Rectal smooth muscle tissue (tissue), 1 donor: ENCODE results near the gene DNAJC25.
A peak's percentile ranks its signal among the peaks of the same experiment; 100 is the strongest.

ENCODE experiments used
- H3K27ac ChIP-seq: one replicate; pipeline ENCODE4 v1.7.0; 2013; ENCODE audit warnings: low read depth, low read length, inconsistent platforms
- H3K27me3 ChIP-seq: one replicate; pipeline ENCODE4 v1.7.0; 2013; ENCODE audit warnings: low read length; ENCODE audit not compliant: control insufficient read depth, insufficient read depth
- H3K36me3 ChIP-seq: one replicate; pipeline ENCODE4 v1.7.0; 2013; ENCODE audit warnings: low read length; ENCODE audit not compliant: control insufficient read depth, insufficient read depth
- H3K4me1 ChIP-seq: one replicate; pipeline ENCODE4 v1.7.0; 2013; ENCODE audit warnings: low read length; ENCODE audit not compliant: control insufficient read depth, insufficient read depth
- H3K4me3 ChIP-seq: one replicate; pipeline ENCODE4 v1.7.0; 2013; ENCODE audit warnings: low read length
- H3K9ac ChIP-seq: one replicate; pipeline ENCODE4 v1.7.0; 2013; ENCODE audit warnings: low read length

DNAJC25 gene

GRCh38 chr9:111631214-111631971 is at the start of gene DNAJC25:
TSS of gene DNAJC25 (plus strand) at chr9:111631334. CDS start at chr9:111631408, 74 bp downstream.
- H3K27ac ChIP-seq, result peak within 1 kb of the TSS; percentile 75
- no peaks in the 10 kb centered on the region for H3K27me3 ChIP-seq
- no peaks in the 10 kb centered on the region for H3K36me3 ChIP-seq
- H3K9ac ChIP-seq, result peak within 1 kb of the TSS; percentile 82
- no peaks in the 10 kb centered on the region for H3K4me1 ChIP-seq
- H3K4me3 ChIP-seq, result peak within 1 kb of the TSS; percentile 81

GRCh38 chr9:111582888-111583287 is 48.2 kb upstream of the DNAJC25 start:
- H3K27ac ChIP-seq, result no peak overlapping the region
- no peaks in the 10 kb centered on the region for H3K27me3 ChIP-seq
- H3K4me1 ChIP-seq, result no peaks in the 10 kb centered on the region
- H3K9ac ChIP-seq, result no peak overlapping the region
- H3K36me3 ChIP-seq, result peaks cover 29% of the 10 kb centered on the region
- no peak overlapping the region for H3K4me3 ChIP-seq

GRCh38 chr9:111586378-111586777 is 44.8 kb upstream of the DNAJC25 start:
- peaks cover 20% of the 10 kb centered on the region for H3K36me3 ChIP-seq
- H3K4me3 ChIP-seq, result no peak overlapping the region
- no peak overlapping the region for H3K27ac ChIP-seq
- H3K4me1 ChIP-seq, result no peaks in the 10 kb centered on the region
- H3K27me3 ChIP-seq, result no peaks in the 10 kb centered on the region
- H3K9ac ChIP-seq, result no peak overlapping the region

DNA sequence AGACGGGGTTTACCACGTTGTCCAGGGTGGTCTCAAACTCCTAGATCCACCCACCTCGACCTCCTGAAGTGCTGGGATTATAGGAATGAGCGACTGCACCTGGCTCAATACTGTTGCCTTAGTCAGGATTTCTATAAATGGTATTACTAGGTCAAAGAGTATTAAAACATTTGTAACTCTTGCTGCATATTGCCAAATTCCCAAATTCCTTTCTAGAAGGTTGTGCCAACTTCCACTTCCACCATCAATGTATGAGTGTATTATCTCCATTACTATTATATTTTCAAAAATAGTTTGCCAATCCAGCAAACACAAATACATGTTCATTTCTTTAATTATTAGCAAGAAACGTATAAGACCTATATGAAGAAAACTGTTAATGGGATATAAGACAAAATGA is 42.3 kb upstream of the DNAJC25 start:
- Histone ChIP-seq H3K27ac (no peak overlapping the region), H3K4me1 (no peaks in the 10 kb centered on the region), H3K4me3 (no peak overlapping the region), H3K27me3 (no peaks in the 10 kb centered on the region), H3K36me3 (peaks cover 8% of the 10 kb centered on the region), H3K9ac (no peak overlapping the region)

- Histone ChIP-seq H3K27me3 (no peaks in the 10 kb centered on the region), H3K36me3 (peaks cover 3% of the 10 kb centered on the region), H3K9ac (peak overlapping the region; percentile 57), H3K4me3 (peak overlapping the region; percentile 83), H3K27ac (peak overlapping the region; percentile 66), H3K4me1 (no peaks in the 10 kb centered on the region)
These were observed 33.0 kb upstream of the DNAJC25 start for GRCh38 chr9:111597852-111598732.

GRCh38 chr9:111598733-111599091 is 32.4 kb upstream of the DNAJC25 start:
- peak overlapping the region; percentile 77 for H3K27ac ChIP-seq
- H3K9ac ChIP-seq, result no peak overlapping the region
- H3K4me1 ChIP-seq, result no peaks in the 10 kb centered on the region
- H3K36me3 ChIP-seq, result peaks cover 3% of the 10 kb centered on the region
- peak overlapping the region; percentile 83 for H3K4me3 ChIP-seq
- no peaks in the 10 kb centered on the region for H3K27me3 ChIP-seq

DNA sequence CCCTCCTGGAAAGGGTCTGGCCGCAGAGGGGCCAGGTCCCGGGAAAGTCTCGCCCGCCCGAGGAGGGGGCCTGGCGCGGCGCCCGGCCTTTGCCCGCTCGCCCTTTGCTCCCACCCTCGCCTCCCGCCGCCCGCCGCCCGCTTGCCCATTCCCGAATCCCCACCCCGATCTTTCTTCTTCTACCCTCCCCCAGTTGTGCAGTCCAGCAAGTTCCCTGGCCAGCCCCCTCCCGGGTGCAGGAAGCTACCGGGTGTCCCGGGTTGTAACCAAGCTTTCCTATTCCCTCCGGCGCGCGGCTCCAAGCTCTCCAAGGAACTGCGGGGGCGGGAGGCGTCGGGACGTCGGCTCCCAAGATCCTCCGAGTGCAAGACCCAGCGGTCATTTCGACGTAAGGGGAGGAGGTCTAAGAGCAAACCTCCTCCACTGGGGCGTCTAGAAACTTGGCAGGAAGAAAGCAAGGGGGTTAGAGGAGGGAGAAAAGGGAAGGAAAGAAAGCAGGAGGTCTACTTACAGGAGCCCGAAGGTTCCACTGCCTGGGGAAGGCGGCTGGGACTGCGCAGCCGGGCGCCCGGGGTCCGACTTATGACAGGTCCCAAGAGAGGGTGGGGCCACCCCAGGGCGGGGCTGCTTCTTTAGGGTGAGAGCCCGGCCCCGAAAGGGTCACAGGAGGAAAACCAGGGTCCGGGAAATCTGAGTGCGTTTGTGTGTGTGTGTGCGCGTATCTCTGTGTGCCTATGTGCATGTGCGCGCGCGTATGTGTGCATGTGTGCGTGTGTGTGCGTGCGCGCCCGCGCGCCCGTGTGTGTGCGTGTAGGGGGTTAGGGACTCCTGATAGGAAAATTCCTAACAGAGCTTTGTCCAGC is 31.8 kb upstream of the DNAJC25 start, which contains the start of gene PTGR1:
Gene PTGR1, minus strand, starts transcription at position 556 of the 863 bp plus-strand sequence. CDS start 2,225 bp downstream, outside the sequence.
- peak within 1 kb of the TSS; percentile 17 for H3K9ac ChIP-seq
- no peaks in the 10 kb centered on the region for H3K27me3 ChIP-seq
- H3K36me3 ChIP-seq, result peaks cover 3% of the 10 kb centered on the region
- peak within 1 kb of the TSS; percentile 77 for H3K27ac ChIP-seq
- H3K4me3 ChIP-seq, result peak within 1 kb of the TSS; percentile 83
- no peaks in the 10 kb centered on the region for H3K4me1 ChIP-seq

DNA sequence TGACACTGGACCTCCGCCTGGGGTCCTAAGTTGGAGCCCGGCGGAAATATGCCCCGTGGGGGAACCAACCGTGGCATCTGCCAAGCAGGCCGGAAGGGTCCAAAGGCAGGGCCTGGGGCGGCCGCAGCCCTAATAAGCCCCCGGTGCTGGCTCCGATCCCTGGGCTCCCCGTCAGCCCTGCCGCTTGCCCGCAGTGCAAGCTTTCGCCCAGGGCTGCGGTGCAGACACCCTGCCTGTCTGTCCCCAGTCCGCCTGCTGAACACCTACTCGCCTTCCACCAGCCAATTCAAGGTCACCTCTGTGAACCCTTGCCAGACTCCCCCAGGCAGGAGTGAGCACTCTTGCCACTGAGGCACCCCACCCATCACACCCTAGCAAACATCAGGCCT is 31.2 kb upstream of the DNAJC25 start:
- Histone ChIP-seq H3K27me3 (no peaks in the 10 kb centered on the region), H3K9ac (peak overlapping the region; percentile 17), H3K27ac (peak overlapping the region; percentile 77), H3K36me3 (peaks cover 3% of the 10 kb centered on the region), H3K4me3 (peak overlapping the region; percentile 83), H3K4me1 (no peaks in the 10 kb centered on the region)

GRCh38 chr9:111601237-111602018 is 29.7 kb upstream of the DNAJC25 start:
- Histone ChIP-seq H3K36me3 (no peaks in the 10 kb centered on the region), H3K27me3 (no peaks in the 10 kb centered on the region), H3K4me3 (no peak overlapping the region), H3K4me1 (no peaks in the 10 kb centered on the region), H3K9ac (no peak overlapping the region), H3K27ac (no peak overlapping the region)

- Histone ChIP-seq H3K4me3 (no peak overlapping the region), H3K36me3 (no peaks in the 10 kb centered on the region), H3K27ac (no peak overlapping the region), H3K4me1 (no peaks in the 10 kb centered on the region), H3K27me3 (no peaks in the 10 kb centered on the region), H3K9ac (no peak overlapping the region)
These were observed 28.1 kb upstream of the DNAJC25 start for GRCh38 chr9:111603041-111603440.

DNA sequence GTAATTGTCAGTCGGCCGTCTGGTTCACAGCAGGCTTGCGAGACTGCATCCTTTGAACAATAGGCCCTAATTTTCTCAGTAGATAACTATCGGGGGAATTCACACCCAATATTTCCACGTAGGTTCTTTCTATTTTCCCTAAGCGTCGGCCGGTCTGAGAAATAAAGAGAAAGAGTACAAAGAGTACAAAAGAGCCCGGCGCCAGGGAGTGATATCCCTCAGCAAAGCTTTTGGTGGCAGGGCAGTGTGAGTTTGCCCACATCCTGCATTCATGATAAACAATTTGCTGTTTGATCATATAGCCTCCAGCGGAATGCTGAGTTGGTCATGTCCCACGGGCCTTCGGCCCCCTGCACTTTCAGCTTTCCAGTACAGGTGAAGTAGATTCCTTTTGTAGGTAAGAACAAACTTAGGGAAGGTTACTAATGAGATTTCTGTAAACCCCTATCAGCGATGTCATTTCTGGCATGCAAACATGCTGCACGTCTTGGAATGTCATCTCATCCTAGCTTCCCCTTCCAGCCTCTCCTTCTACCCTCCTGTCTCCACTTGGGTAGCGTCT is 27.0 kb upstream of the DNAJC25 start:
- no peak overlapping the region for H3K9ac ChIP-seq
- no peaks in the 10 kb centered on the region for H3K36me3 ChIP-seq
- no peak overlapping the region for H3K4me3 ChIP-seq
- no peaks in the 10 kb centered on the region for H3K4me1 ChIP-seq
- H3K27me3 ChIP-seq, result no peaks in the 10 kb centered on the region
- H3K27ac ChIP-seq, result no peak overlapping the region
